ENCODE results near the gene ASAP2. TPM values are rescaled to one million over a fixed set of nuclear protein-coding genes. Genes with fewer than 3 reads are reported as not detected.
A peak's percentile ranks its signal among the peaks of the same experiment; 100 is the strongest.

Gene ASAP2
- total and polyA plus RNA-seq, 9 of the 15 experiments (the other 6 are each of a cell fraction or from before 2014, with no cell fraction given) = 0.06 to 4.3 (median 3.1) TPM

DNA sequence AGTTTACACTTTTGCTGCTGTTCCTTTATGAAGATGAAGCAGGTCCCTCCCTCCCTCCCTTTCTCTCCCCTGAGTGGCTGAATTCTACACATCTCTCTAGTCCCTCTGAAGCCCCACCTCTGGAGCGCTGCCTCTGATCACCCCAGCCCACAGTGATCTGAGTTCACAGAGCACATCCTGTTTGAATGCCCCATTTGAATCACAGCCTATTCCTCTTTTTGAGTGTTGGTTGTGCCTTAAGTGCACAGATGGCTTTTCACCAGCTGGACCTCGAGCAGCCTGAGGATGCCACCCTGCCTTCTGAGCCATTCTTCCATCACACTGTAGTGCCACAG is 129.6 kb downstream of the ASAP2 start:
- H2AFZ ChIP-seq (ENCODE audit: low read depth, low read length) = no peak overlapping the region
- H3K9ac ChIP-seq (ENCODE audit: insufficient read depth in 1 of 2, low read depth in 2 of 2, low read length in 2 of 2) = no peak overlapping the region; a peak in 1 of 4 replicates
- DNase-seq (ENCODE audit: extremely low read depth in 1 of 4, low spot score in 3 of 4) (peak in 3 of 4 experiments; percentile 25 to 41 (median 32)), ATAC-seq (peak; percentile 65), FAIRE-seq (no peak)
- no peak for TF ChIP-seq SAFB (IDR thresholded peaks at IDR 0.05; ENCODE audit: borderline replicate concordance, low read depth, low read length)
- TF ChIP-seq NRF1 (conservative IDR thresholded peaks at IDR 0.05 in 1 of 2, IDR thresholded peaks at IDR 0.05 in 1 of 2) = no peak
- no peak for TF ChIP-seq SMC3 (conservative IDR thresholded peaks at IDR 0.05; ENCODE audit: insufficient read depth, low read depth, low read length)
- no peak for TF ChIP-seq POLR2A (conservative IDR thresholded peaks at IDR 0.05)
- no peak for TF ChIP-seq HDGF (IDR thresholded peaks at IDR 0.05)
- TF ChIP-seq ZNF143 (CRISPR knock-in tag; IDR thresholded peaks at IDR 0.05) = no peak
- TF ChIP-seq SRF (CRISPR knock-in tag; IDR thresholded peaks at IDR 0.05) = no peak
- TF ChIP-seq, protein P1, sequence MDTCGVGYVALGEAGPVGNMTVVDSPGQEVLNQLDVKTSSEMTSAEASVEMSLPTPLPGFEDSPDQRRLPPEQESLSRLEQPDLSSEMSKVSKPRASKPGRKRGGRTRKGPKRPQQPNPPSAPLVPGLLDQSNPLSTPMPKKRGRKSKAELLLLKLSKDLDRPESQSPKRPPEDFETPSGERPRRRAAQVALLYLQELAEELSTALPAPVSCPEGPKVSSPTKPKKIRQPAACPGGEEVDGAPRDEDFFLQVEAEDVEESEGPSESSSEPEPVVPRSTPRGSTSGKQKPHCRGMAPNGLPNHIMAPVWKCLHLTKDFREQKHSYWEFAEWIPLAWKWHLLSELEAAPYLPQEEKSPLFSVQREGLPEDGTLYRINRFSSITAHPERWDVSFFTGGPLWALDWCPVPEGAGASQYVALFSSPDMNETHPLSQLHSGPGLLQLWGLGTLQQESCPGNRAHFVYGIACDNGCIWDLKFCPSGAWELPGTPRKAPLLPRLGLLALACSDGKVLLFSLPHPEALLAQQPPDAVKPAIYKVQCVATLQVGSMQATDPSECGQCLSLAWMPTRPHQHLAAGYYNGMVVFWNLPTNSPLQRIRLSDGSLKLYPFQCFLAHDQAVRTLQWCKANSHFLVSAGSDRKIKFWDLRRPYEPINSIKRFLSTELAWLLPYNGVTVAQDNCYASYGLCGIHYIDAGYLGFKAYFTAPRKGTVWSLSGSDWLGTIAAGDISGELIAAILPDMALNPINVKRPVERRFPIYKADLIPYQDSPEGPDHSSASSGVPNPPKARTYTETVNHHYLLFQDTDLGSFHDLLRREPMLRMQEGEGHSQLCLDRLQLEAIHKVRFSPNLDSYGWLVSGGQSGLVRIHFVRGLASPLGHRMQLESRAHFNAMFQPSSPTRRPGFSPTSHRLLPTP (IDR thresholded peaks at IDR 0.05; ENCODE audit: borderline replicate concordance, extremely low read depth, insufficient read length) = no peak
- no peak for TF ChIP-seq MCM5 (IDR thresholded peaks at IDR 0.05; ENCODE audit: low read depth)
- TF ChIP-seq RBM25 (IDR thresholded peaks at IDR 0.05; ENCODE audit: low read depth, low read length, severe bottlenecking) = no peak
- H3K4me1 ChIP-seq (replicated peaks in 1 of 2; ENCODE audit: control insufficient read depth in 2 of 2, insufficient read depth in 2 of 2, low read length in 2 of 2) = peaks cover 14 to 35% of the 10 kb centered on the region in 2 experiments
- H3K4me2 ChIP-seq (ENCODE audit: insufficient read depth, low read length) = peak overlapping the region; percentile 0; the same call in 1 of the 2 replicates
- no peaks in the 10 kb centered on the region for H3K36me3 ChIP-seq (ENCODE audit: control insufficient read depth, insufficient read depth, low read length)
- no peak overlapping the region for H3K27ac ChIP-seq (ENCODE audit: extremely low read depth, low read depth, low read length)
- no peaks in the 10 kb centered on the region for H3K9me3 ChIP-seq (replicated peaks; ENCODE audit: control insufficient read depth, insufficient read depth, low read depth, low read length)
- no peaks in the 10 kb centered on the region; a peak in 1 of 5 replicates for H3K27me3 ChIP-seq (ENCODE audit: control insufficient read depth in 2 of 2, insufficient read depth in 2 of 2, low read length in 2 of 2)
- ChIA-PET CTCF (ENCODE audit: low intra/inter-chr PET ratio) (no interaction called here), POLR2A (interaction anchor here (0.8 to 1.5 kb wide), 2 partner anchors 14 to 189 kb away, joined by 4 read pairs; no protein-coding TSS in a partner anchor)
- H3K4me3 ChIP-seq = no peak overlapping the region
- BruUV-seq (replicated peaks) = no TSS peak
- no peaks in the 10 kb centered on the region for H4K20me1 ChIP-seq (replicated peaks; ENCODE audit: control insufficient read depth, insufficient read depth, low read length)
- in situ Hi-C loops (cut with MboI) (no loop called here), intact Hi-C loops (cut with micrococcal nuclease) (no loop called here)
- 8% methylated on average over 2 of the region's 2 CpGs for WGBS (ENCODE audit: insufficient coverage, low coverage, missing lambda C conversion rate)
- no peaks in the 10 kb centered on the region for H3K79me2 ChIP-seq (ENCODE audit: control insufficient read depth, insufficient read depth, low read length)
- no peaks in the 10 kb centered on the region for H3K9me1 ChIP-seq (ENCODE audit: control insufficient read depth, insufficient read depth, low read length)
